Activated naive CD8-positive, alpha-beta T cell treated with anti-CD3 and anti-CD28 coated beads, Interleukin-2, amount 10 ng/mL, durations not matched to agents 7 days and 5 days (primary cell): ENCODE data around the gene UCHL1. TPM values are rescaled to one million over a fixed set of nuclear protein-coding genes. Genes with fewer than 3 reads are reported as not detected.

Source experiments
- ATAC-seq: fragments of 150-1000 bp; cut with Tn5 transposase; one replicate; pipeline ENCODE4 v1.10.0; 2021; ENCODE audit warnings: low read depth, moderate library complexity
- POLR2A ChIA-PET: fragments of 350-600 bp; sonication (Branson Sonifier 250); formaldehyde crosslinking; loops from one replicate; lab custom pipeline; 2021; ENCODE audit warnings: antibody characterized with exemption; lab: Charles Lee
- DNase-seq: peaks from one replicate; pipeline ENCODE4 v3.0.0; 2021
- H3K27ac Mint-ChIP-seq: one replicate; pipeline ENCODE4 v1.8.0; 2022; ENCODE audit warnings: mild to moderate bottlenecking, mixed read lengths
- H3K27me3 Mint-ChIP-seq: one replicate; pipeline ENCODE4 v1.8.0; 2022; ENCODE audit warnings: mild to moderate bottlenecking, moderate library complexity, mixed read lengths
- H3K36me3 Mint-ChIP-seq: one replicate; pipeline ENCODE4 v1.8.0; 2021; ENCODE audit warnings: mild to moderate bottlenecking, mixed read lengths
- H3K4me1 Mint-ChIP-seq: one replicate; pipeline ENCODE4 v1.8.0; 2021; ENCODE audit warnings: mixed read lengths
- H3K4me3 Mint-ChIP-seq: one replicate; pipeline ENCODE4 v1.8.0; 2022; ENCODE audit warnings: mild to moderate bottlenecking, moderate library complexity, mixed read lengths
- H3K9me3 Mint-ChIP-seq: one replicate; pipeline ENCODE4 v1.8.0; 2021; ENCODE audit warnings: mixed read lengths
- total RNA-seq, 2 experiments: library from RNA; stranded (reverse); gene quantifications; one replicate each; pipeline ENCODE4 v1.2.3, GENCODE V29; 2021

Gene UCHL1
- total RNA-seq, 2 experiments from 2014 or later = 0.83 to 1.5 TPM

- POLR2A ChIA-PET = no interaction called here
- DNase-seq = no peak
These were observed 29.1 kb downstream of the UCHL1 start for GRCh38 chr4:41285864-41286235.

DNA sequence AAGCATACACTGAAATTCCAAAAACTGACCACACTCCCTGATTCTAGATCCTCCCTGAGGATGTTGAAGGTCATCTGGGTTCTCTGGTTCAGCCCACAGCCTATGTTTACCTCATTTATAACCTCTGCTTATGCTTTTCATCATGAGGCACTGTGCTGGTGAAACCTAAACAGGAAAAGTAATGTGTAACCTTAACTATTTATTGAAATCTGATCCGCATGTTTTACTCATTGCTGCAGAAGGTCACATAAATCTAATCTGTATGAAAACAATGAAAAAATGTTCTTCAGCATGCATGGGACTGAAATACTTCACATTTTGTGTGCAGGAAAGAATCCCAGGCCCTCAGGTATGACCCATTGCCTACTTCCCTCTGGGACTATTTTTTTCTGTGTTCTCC is 30.3 kb downstream of the UCHL1 start:
- Mint-ChIP-seq H3K4me1 (no peaks in the 10 kb centered on the region), H3K27me3 (peaks cover 3% of the 10 kb centered on the region), H3K27ac (no peak overlapping the region), H3K36me3 (no peaks in the 10 kb centered on the region), H3K4me3 (no peak overlapping the region), H3K9me3 (peaks cover 1% of the 10 kb centered on the region)
- DNase-seq (no peak), ATAC-seq (no peak)
- POLR2A ChIA-PET = no interaction called here

More at GRCh38 chr4:41285864-41286235, 29.1 kb downstream of the UCHL1 start:
- Mint-ChIP-seq H3K4me3 (no peak overlapping the region), H3K36me3 (no peaks in the 10 kb centered on the region), H3K9me3 (peaks cover under 1% of the 10 kb centered on the region), H3K27ac (no peak overlapping the region), H3K4me1 (no peaks in the 10 kb centered on the region), H3K27me3 (peaks cover 3% of the 10 kb centered on the region)
- no peak for ATAC-seq

DNA sequence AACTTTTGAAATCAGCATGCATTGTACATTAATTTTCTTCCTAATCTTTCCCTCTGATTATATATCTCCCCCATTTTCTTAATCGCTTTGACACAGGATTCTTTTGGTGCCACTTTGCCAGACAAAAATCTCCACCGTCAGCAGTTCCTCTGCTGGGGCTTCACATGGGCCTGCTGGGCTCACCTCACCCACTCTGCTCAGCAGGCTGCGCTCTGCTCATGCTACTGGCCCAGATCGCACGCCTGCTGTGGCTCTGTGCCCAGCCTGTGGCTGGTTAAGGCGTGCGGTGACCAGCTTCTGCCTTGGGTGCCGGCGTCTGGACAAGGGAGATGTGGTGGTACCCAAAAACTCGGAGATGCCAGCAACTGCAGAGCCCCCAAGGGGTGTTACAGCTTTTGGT is 31.1 kb downstream of the UCHL1 start:
- Mint-ChIP-seq H3K4me1 (no peaks in the 10 kb centered on the region), H3K4me3 (no peak overlapping the region), H3K36me3 (no peaks in the 10 kb centered on the region), H3K27ac (no peak overlapping the region), H3K9me3 (peaks cover 1% of the 10 kb centered on the region), H3K27me3 (peaks cover 2% of the 10 kb centered on the region)
- no peak for DNase-seq
- no peak for ATAC-seq
- POLR2A ChIA-PET = no interaction called here

DNA sequence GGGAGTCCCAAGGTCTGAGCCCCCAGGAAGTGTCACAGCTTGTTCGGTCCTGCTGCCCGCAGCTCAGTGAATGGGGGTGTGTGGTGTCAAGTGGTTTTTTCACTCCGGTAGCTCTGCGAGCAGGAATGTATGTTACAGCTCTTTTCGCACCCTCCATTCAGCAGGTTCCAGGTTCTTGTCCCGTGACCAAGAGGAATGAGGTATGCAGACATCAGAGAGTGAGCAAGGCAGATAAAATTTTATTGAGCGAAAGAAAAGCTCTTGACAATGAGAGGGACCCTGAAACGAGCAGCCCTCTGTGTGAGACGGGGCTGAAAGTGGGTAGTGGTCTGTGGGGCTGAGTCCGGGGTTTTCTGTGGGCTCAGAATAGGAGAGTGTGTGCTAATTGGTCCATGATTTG is 31.5 kb downstream of the UCHL1 start:
- Mint-ChIP-seq H3K36me3 (no peaks in the 10 kb centered on the region), H3K27me3 (no peaks in the 10 kb centered on the region), H3K4me3 (no peak overlapping the region), H3K27ac (no peak overlapping the region), H3K9me3 (peaks cover 1% of the 10 kb centered on the region), H3K4me1 (no peaks in the 10 kb centered on the region)
- DNase-seq = no peak
- no peak for ATAC-seq
- POLR2A ChIA-PET = no interaction called here

- Mint-ChIP-seq H3K27ac (no peak overlapping the region), H3K9me3 (peaks cover 3% of the 10 kb centered on the region), H3K4me1 (no peaks in the 10 kb centered on the region), H3K36me3 (no peaks in the 10 kb centered on the region), H3K27me3 (no peaks in the 10 kb centered on the region), H3K4me3 (no peak overlapping the region)
- no peak for ATAC-seq
- no peak for DNase-seq
- POLR2A ChIA-PET = no interaction called here
These were observed 33.8 kb downstream of the UCHL1 start for GRCh38 chr4:41290479-41290878.

GRCh38 chr4:41294445-41295062 is 37.8 kb downstream of the UCHL1 start:
- ATAC-seq (no peak), DNase-seq (no peak)
- Mint-ChIP-seq H3K36me3 (no peaks in the 10 kb centered on the region), H3K27ac (no peak overlapping the region), H3K4me1 (no peaks in the 10 kb centered on the region), H3K9me3 (peaks cover 5% of the 10 kb centered on the region), H3K4me3 (no peak overlapping the region), H3K27me3 (no peaks in the 10 kb centered on the region)
- POLR2A ChIA-PET = no interaction called here

DNA sequence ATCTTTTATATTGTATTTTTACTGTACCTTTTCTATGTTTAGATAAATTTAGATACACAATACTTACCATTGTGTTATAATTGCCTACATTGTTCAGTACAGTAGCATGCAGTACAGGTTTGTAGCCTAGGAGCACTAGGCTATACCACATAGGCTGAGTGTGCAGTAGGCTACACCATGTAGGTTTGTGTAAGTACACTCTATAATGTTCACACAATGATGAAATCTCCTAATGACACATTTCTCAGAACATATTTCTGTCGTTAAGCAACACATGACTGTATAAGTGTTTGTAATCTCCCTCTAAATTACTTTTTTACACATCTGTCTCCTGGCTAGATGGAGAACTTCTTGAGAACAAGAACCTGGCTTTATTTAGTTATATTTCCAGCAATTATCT is 40.3 kb downstream of the UCHL1 start:
- POLR2A ChIA-PET = no interaction called here
- Mint-ChIP-seq H3K4me1 (no peaks in the 10 kb centered on the region), H3K4me3 (no peak overlapping the region), H3K27ac (no peak overlapping the region), H3K9me3 (peaks cover 3% of the 10 kb centered on the region), H3K27me3 (peaks cover 1% of the 10 kb centered on the region), H3K36me3 (no peaks in the 10 kb centered on the region)
- DNase-seq (no peak), ATAC-seq (no peak)

DNA sequence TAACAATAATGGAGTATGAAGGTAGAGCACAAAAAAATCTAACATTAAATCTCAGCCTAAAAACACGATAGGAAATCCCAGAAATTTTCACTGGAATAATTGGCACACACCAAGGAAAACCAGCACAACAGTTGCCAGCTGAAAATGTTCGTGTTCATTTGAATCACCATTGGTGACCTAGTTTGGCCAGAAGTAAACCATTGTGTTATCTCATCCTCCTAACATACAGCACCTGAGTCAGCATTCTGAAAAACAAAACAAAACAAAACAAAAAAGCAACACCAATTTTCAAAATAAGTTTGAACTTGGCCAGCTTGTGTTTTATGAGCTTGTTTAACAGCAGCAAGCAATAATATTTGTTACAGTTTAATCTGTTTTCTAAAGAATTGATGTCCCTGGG is 41.1 kb downstream of the UCHL1 start:
- POLR2A ChIA-PET = no interaction called here
- no peak for ATAC-seq
- no peaks in the 10 kb centered on the region for H3K36me3 Mint-ChIP-seq
- no peaks in the 10 kb centered on the region for H3K4me1 Mint-ChIP-seq
- no peak overlapping the region for H3K27ac Mint-ChIP-seq
- no peak for DNase-seq
- peaks cover 3% of the 10 kb centered on the region for H3K9me3 Mint-ChIP-seq
- H3K4me3 Mint-ChIP-seq = no peak overlapping the region
- peaks cover 5% of the 10 kb centered on the region for H3K27me3 Mint-ChIP-seq

DNA sequence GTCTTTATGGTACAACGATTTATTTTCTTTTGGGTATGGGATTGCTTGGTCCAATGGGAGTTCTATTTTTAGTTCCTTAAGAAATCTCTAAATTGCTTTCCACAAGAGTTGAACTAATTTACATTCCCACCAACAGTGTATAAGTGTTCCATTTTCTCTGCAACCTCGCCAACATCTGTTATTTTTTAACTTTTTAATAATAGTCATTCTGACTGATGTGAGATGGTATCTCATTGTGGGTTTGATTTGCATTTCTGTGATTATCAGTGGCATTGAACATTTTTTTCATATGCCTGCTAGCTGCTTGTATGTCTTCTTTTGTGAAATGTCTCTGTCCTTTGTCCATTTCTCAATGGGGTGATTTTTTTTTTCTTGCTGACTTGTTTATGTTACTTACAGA is 42.8 kb downstream of the UCHL1 start:
- ATAC-seq (no peak), DNase-seq (no peak)
- peaks cover 5% of the 10 kb centered on the region for H3K27me3 Mint-ChIP-seq
- no peaks in the 10 kb centered on the region for H3K4me1 Mint-ChIP-seq
- H3K27ac Mint-ChIP-seq = no peak overlapping the region
- no peak overlapping the region for H3K4me3 Mint-ChIP-seq
- no peaks in the 10 kb centered on the region for H3K36me3 Mint-ChIP-seq
- POLR2A ChIA-PET = no interaction called here
- peaks cover 3% of the 10 kb centered on the region for H3K9me3 Mint-ChIP-seq

GRCh38 chr4:41301137-41301536 is 44.4 kb downstream of the UCHL1 start:
- H3K4me1 Mint-ChIP-seq = no peaks in the 10 kb centered on the region
- ATAC-seq = no peak
- no peaks in the 10 kb centered on the region for H3K36me3 Mint-ChIP-seq
- POLR2A ChIA-PET = no interaction called here
- H3K9me3 Mint-ChIP-seq = peaks cover 2% of the 10 kb centered on the region
- DNase-seq = no peak
- peaks cover 5% of the 10 kb centered on the region for H3K27me3 Mint-ChIP-seq
- no peak overlapping the region for H3K4me3 Mint-ChIP-seq
- H3K27ac Mint-ChIP-seq = no peak overlapping the region

GRCh38 chr4:41303372-41304118 is 46.8 kb downstream of the UCHL1 start:
- ATAC-seq (no peak), DNase-seq (no peak)
- POLR2A ChIA-PET = no interaction called here
- Mint-ChIP-seq H3K4me1 (no peaks in the 10 kb centered on the region), H3K27ac (no peak overlapping the region), H3K4me3 (no peak overlapping the region), H3K9me3 (no peaks in the 10 kb centered on the region), H3K27me3 (peaks cover 5% of the 10 kb centered on the region), H3K36me3 (no peaks in the 10 kb centered on the region)

GRCh38 chr4:41304221-41304620 is 47.5 kb downstream of the UCHL1 start:
- Mint-ChIP-seq H3K27ac (no peak overlapping the region), H3K4me1 (no peaks in the 10 kb centered on the region), H3K36me3 (no peaks in the 10 kb centered on the region), H3K9me3 (no peaks in the 10 kb centered on the region), H3K27me3 (peaks cover 5% of the 10 kb centered on the region), H3K4me3 (no peak overlapping the region)
- no peak for DNase-seq
- POLR2A ChIA-PET = no interaction called here
- no peak for ATAC-seq

DNA sequence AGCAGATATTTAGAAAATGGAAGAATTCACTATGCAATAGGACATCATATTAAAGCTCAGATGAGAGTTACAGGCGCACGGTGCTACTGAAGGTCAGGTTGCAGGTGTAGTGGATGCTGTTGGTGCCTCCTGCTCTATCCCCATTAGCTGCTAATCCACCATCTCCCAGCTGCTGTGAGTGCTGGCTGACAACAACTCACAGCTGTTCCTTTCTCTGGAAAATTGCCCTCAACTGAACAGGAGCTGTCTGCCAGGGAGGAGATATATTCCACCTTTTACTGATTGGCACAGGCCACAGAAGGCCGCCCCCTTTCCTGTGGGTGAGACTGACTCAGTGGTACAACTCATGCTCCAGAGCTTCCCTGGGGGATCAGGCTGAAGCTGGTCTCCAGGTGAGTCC is 48.7 kb downstream of the UCHL1 start:
- Mint-ChIP-seq H3K4me3 (no peak overlapping the region), H3K9me3 (no peaks in the 10 kb centered on the region), H3K4me1 (no peaks in the 10 kb centered on the region), H3K27me3 (peaks cover 5% of the 10 kb centered on the region), H3K36me3 (no peaks in the 10 kb centered on the region), H3K27ac (no peak overlapping the region)
- no peak for DNase-seq
- no peak for ATAC-seq
- POLR2A ChIA-PET = no interaction called here

DNA sequence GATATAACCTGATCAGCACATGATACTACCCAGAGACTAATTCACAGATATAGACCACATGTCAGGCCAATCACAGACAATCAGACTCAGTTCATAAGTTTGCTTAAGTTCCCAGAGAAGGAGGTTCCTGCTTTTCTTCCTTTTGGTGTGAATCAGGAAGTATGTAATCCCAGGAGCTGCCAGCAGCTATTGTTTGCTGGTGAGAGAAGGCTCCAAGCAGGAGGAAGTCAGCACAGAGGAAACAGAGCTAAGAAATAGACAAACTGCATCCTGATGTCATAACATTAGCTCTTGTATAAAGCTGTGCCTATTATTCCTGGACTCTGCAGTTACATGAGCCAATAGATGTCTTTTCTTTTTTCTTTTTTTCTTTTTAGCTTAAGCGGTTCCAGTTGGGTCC is 50.9 kb downstream of the UCHL1 start:
- no peaks in the 10 kb centered on the region for H3K36me3 Mint-ChIP-seq
- no peaks in the 10 kb centered on the region for H3K4me1 Mint-ChIP-seq
- H3K9me3 Mint-ChIP-seq = no peaks in the 10 kb centered on the region
- POLR2A ChIA-PET = no interaction called here
- H3K27me3 Mint-ChIP-seq = no peaks in the 10 kb centered on the region
- DNase-seq (no peak), ATAC-seq (no peak)
- no peak overlapping the region for H3K4me3 Mint-ChIP-seq
- H3K27ac Mint-ChIP-seq = no peak overlapping the region
